ENCODE data around the gene ZBTB7C. TPM values are rescaled to one million over a fixed set of nuclear protein-coding genes. Genes with fewer than 3 reads are reported as not detected.

The ZBTB7C gene
- total RNA-seq, 4 donors from 2014 or later = 38.2 to 92.3 (median 52.4) TPM

DNA sequence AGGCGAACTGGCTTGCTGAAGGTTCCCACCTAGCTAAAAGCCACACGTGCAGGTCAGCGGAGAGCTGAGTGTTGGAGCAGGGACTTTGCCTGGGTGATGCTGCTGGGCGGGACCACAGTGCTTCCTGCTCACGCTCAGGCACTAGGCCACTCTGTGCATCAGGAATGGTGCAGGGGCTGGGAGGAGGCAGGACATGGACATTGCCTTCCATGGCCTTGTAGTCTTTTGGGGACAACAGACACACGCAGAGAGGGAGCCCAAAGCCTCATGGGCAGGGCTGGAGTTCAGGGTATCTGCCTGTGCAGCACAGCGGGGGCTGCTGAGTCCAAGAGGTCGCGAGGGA is 207.2 kb downstream of the ZBTB7C start:
- Histone ChIP-seq H3K4me3 (no peak overlapping the region), H3K9me3 (no peaks in the 10 kb centered on the region), H3K27ac (no peak overlapping the region), H3K27me3 (no peaks in the 10 kb centered on the region), H3K36me3 (no peaks in the 10 kb centered on the region), H3K4me1 (peaks cover 0 to 12% (median 4%) of the 10 kb centered on the region in 3 donors)
- WGBS, 2 donors = 84% methylated on average over 6 of the region's 9 CpGs; no CpG with 5 or more reads in 1 of the 2 donors
- intact Hi-C loops (cut with DNase I) = no loop called here
- no peak for DNase-seq
- TF ChIP-seq, protein P1, sequence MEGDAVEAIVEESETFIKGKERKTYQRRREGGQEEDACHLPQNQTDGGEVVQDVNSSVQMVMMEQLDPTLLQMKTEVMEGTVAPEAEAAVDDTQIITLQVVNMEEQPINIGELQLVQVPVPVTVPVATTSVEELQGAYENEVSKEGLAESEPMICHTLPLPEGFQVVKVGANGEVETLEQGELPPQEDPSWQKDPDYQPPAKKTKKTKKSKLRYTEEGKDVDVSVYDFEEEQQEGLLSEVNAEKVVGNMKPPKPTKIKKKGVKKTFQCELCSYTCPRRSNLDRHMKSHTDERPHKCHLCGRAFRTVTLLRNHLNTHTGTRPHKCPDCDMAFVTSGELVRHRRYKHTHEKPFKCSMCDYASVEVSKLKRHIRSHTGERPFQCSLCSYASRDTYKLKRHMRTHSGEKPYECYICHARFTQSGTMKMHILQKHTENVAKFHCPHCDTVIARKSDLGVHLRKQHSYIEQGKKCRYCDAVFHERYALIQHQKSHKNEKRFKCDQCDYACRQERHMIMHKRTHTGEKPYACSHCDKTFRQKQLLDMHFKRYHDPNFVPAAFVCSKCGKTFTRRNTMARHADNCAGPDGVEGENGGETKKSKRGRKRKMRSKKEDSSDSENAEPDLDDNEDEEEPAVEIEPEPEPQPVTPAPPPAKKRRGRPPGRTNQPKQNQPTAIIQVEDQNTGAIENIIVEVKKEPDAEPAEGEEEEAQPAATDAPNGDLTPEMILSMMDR (IDR thresholded peaks at IDR 0.05) = no peak
- TF ChIP-seq POLR2A (IDR thresholded peaks at IDR 0.05) = no peak

GRCh38 chr18:48201337-48202005 is 207.7 kb downstream of the ZBTB7C start:
- Histone ChIP-seq H3K36me3 (no peaks in the 10 kb centered on the region), H3K27ac (no peak overlapping the region), H3K4me1 (peaks cover 0 to 12% (median 4%) of the 10 kb centered on the region in 3 donors), H3K4me3 (no peak overlapping the region), H3K27me3 (no peaks in the 10 kb centered on the region), H3K9me3 (no peaks in the 10 kb centered on the region)
- 43 to 57% methylated on average over 9 to 10 of the region's 10 CpGs for WGBS, 2 donors
- TF ChIP-seq, protein P1 (IDR thresholded peaks at IDR 0.05) = no peak
- no peak for TF ChIP-seq POLR2A (IDR thresholded peaks at IDR 0.05)
- intact Hi-C loops (cut with DNase I) = no loop called here
- DNase-seq = no peak

GRCh38 chr18:48200631-48201336 is 208.4 kb downstream of the ZBTB7C start:
- WGBS, 2 donors = 75 to 83% methylated on average over 5 to 7 of the region's 11 CpGs
- intact Hi-C loops (cut with DNase I) = no loop called here
- Histone ChIP-seq H3K27ac (no peak overlapping the region), H3K4me1 (peaks cover 0 to 12% (median 4%) of the 10 kb centered on the region in 3 donors), H3K36me3 (no peaks in the 10 kb centered on the region), H3K27me3 (no peaks in the 10 kb centered on the region), H3K9me3 (no peaks in the 10 kb centered on the region), H3K4me3 (no peak overlapping the region)
- DNase-seq = no peak
- TF ChIP-seq, protein P1 (IDR thresholded peaks at IDR 0.05) = no peak
- TF ChIP-seq POLR2A (IDR thresholded peaks at IDR 0.05) = no peak

DNA sequence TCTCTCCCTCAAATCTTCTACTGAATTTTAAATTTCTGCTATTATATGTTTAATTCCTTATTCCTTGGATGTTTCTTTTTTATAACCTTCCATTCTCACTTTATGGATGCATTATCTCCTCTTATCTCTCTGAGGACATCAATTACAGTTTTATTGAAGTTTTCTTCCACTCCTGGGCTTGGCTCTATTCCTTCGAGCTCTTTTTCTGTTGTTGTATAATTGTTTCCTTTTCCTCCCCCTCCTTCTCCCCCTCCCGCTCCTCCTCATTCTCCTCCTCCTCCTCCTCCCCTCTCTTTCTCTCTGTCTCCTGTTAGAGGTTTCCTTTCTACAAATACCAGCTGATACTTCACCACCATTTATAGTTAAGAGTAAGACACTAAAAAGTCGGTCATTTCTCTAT is 209.8 kb downstream of the ZBTB7C start:
- intact Hi-C loops (cut with DNase I) = no loop called here
- Histone ChIP-seq H3K36me3 (no peaks in the 10 kb centered on the region), H3K27ac (no peak overlapping the region), H3K27me3 (no peaks in the 10 kb centered on the region), H3K9me3 (no peaks in the 10 kb centered on the region), H3K4me1 (peaks cover 0 to 16% (median 4%) of the 10 kb centered on the region in 3 donors), H3K4me3 (no peak overlapping the region)
- TF ChIP-seq, protein P1 (IDR thresholded peaks at IDR 0.05) = no peak
- no peak for TF ChIP-seq POLR2A (IDR thresholded peaks at IDR 0.05)
- WGBS, 2 donors = 20 to 51% methylated on average over 3 of the region's 3 CpGs
- DNase-seq = no peak

DNA sequence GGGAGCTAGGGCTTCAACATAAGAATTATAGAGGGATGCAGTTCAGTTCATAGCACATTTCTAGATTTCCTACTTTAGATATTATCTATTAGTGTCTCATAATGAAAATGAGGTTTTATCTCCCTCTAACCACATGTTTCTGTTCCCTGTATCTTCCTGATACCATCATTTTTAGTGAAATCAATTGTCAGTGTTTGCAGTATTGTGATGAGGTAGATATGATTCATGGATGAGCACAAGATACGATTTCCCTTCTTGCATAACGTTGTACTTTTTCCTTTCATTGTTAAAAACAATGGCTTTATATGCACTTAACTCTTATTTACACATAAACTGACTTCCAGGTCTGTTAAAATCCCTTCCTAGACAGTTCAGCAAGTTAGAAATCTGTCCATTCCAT is 211.4 kb downstream of the ZBTB7C start:
- H3K27ac ChIP-seq = no peak overlapping the region
- intact Hi-C loops (cut with DNase I) = no loop called here
- no peak overlapping the region for H3K4me3 ChIP-seq
- no peak for TF ChIP-seq POLR2A (IDR thresholded peaks at IDR 0.05)
- TF ChIP-seq, protein P1 (IDR thresholded peaks at IDR 0.05) = no peak
- no peaks in the 10 kb centered on the region for H3K9me3 ChIP-seq
- no peaks in the 10 kb centered on the region for H3K27me3 ChIP-seq
- WGBS, 2 donors = 15 to 41% methylated on average over 2 of the region's 2 CpGs
- H3K4me1 ChIP-seq = peaks cover 0 to 19% (median 8%) of the 10 kb centered on the region in 3 donors
- DNase-seq = no peak
- no peaks in the 10 kb centered on the region for H3K36me3 ChIP-seq

Data from esophagus squamous epithelium (tissue), 5 donors.